ENCODE data around the gene GYS1. TPM values are rescaled to one million over a fixed set of nuclear protein-coding genes. Genes with fewer than 3 reads are reported as not detected.
"Not testable (repeated sequence)": the region's sequence is repeated elsewhere in the genome, so short reads cannot be mapped to it uniquely, and the experiment has no call there.

The GYS1 gene
- total and polyA plus RNA-seq, 10 of the 15 experiments (the other 5 are each of a cell fraction or from before 2014, with no cell fraction given), result 3.7 to 62.0 (median 37.3) TPM

- TF ChIP-seq MXI1 (IDR thresholded peaks at IDR 0.05; ENCODE audit: low read depth, low read length) (peak; percentile 96), ZNF207 (IDR thresholded peaks at IDR 0.05; ENCODE audit: borderline replicate concordance) (peak; percentile 76; the same call in 1 of the 2 replicates), BCLAF1 (IDR thresholded peaks at IDR 0.05) (no peak), NFXL1 (IDR thresholded peaks at IDR 0.05; ENCODE audit: borderline replicate concordance) (no peak), HDAC2 (IDR thresholded peaks at IDR 0.05) (no peak), PKNOX1 (IDR thresholded peaks at IDR 0.05) (peak; percentile 99), ZBTB11 (CRISPR knock-in tag; IDR thresholded peaks at IDR 0.05) (no peak), FOXM1 (IDR thresholded peaks at IDR 0.05; ENCODE audit: low read depth, low read length) (no peak)
Observed at GRCh38 chr19:48993175-48994034, at the start of gene GYS1, which contains the start of gene RUVBL2 (continued).

- SMC1A ChIA-PET (ENCODE audit: uncharacterized antibody, unreplicated experiment); FAIRE-seq; H3K27ac ChIP-seq (ENCODE audit: control insufficient read depth, insufficient read depth); in situ Hi-C loops (cut with MboI); H3K4me1 ChIP-seq (ENCODE audit: control insufficient read depth, insufficient read depth, low read length); H3K9me3 ChIP-seq (replicated peaks; ENCODE audit: control insufficient read depth, insufficient read depth, low read length); DNase-seq (ENCODE audit: low read depth, low spot score); H3K79me2 ChIP-seq (ENCODE audit: control insufficient read depth, insufficient read depth, low read length); H3K4me2 ChIP-seq (ENCODE audit: control insufficient read depth, insufficient read depth); H3K27me3 ChIP-seq (replicated peaks in 1 of 2; ENCODE audit: control insufficient read depth in 2 of 2, insufficient read depth in 2 of 2, low read length in 1 of 2); ATAC-seq; H3K36me3 ChIP-seq (ENCODE audit: control insufficient read depth in 2 of 2, insufficient read depth in 2 of 2, low read length in 1 of 2); H4K20me1 ChIP-seq (ENCODE audit: control insufficient read depth, insufficient read depth); H3K9ac ChIP-seq (ENCODE audit: control insufficient read depth, insufficient read depth, low read length); BruUV-seq (replicated peaks); RAD21 ChIA-PET (ENCODE audit: unreplicated experiment); CTCF ChIA-PET; intact Hi-C loops (cut with micrococcal nuclease; ENCODE audit: unreplicated experiment); POLR2A ChIA-PET; H2AFZ ChIP-seq (ENCODE audit: control insufficient read depth, low read depth, low read length); H3K4me3 ChIP-seq: not testable (repeated sequence)
- 0% methylated on average over 1 of the region's 4 CpGs for WGBS (ENCODE audit: insufficient coverage, insufficient replicate concordance, low lambda C conversion rate, missing lambda C conversion rate)
Observed at GRCh38 chr19:49042666-49043065, 49.6 kb upstream of the GYS1 start.

Data from GM12878 (cell line).